IMR-90 (cell line): ENCODE measurements around the gene TMEM63C. TPM values are rescaled to one million over a fixed set of nuclear protein-coding genes. Genes with fewer than 3 reads are reported as not detected.

Experiments
- ATAC-seq: fragments of 200-7000 bp; cut with Tn5 transposase; 2 replicates; pipeline ENCODE4 v1.9.1; 2020; ENCODE audit warnings: low read depth, mild to moderate bottlenecking, moderate library complexity
- BruUV-seq: library from RNA; stranded (reverse); fragments of 400-500 nt; replicated peaks from 2 replicates; lab custom pipeline; 2021; lab: Mats Ljungman, UMichigan
- CTCF ChIA-PET: fragments of 300-600 bp; formaldehyde crosslinking; extraction: SDS; loops from one replicate; lab custom pipeline; 2021; ENCODE audit warnings: antibody characterized with exemption; lab: Yijun Ruan, JAX
- POLR2A ChIA-PET: fragments of 300-600 bp; sonication (Branson Sonifier 250); formaldehyde crosslinking; loops from one replicate; lab custom pipeline; 2022; ENCODE audit warnings: antibody characterized with exemption; ENCODE audit not compliant: unreplicated experiment; lab: Charles Lee
- DNase-seq: peaks from one replicate; pipeline ENCODE4 v3.0.0; 2013
- H2AFZ ChIP-seq: replicated peaks from 2 replicates; pipeline ENCODE3; 2013; ENCODE audit warnings: low read length, mild to moderate bottlenecking; ENCODE audit not compliant: poor library complexity
- H2AK5ac ChIP-seq: 2 replicates; pipeline ENCODE4 v1.6.1; 2013; ENCODE audit warnings: low read depth, low read length, inconsistent platforms
- H2AK9ac ChIP-seq: replicated peaks from 2 replicates; pipeline ENCODE3; 2013; ENCODE audit warnings: mild to moderate bottlenecking, low read depth, low read length, moderate library complexity; ENCODE audit not compliant: poor library complexity
- H2BK120ac ChIP-seq: 2 replicates; pipeline ENCODE4 v1.6.1; 2013; ENCODE audit warnings: low read depth, low read length, inconsistent platforms
- H2BK15ac ChIP-seq: 3 replicates; pipeline ENCODE4 v1.6.1; 2013; ENCODE audit warnings: low read depth, low read length, inconsistent platforms
- H2BK20ac ChIP-seq: 2 replicates; pipeline ENCODE4 v1.6.1; 2013; ENCODE audit warnings: low read depth, mild to moderate bottlenecking, inconsistent platforms, low read length, moderate library complexity
- H2BK5ac ChIP-seq: 2 replicates; pipeline ENCODE4 v1.6.1; 2013; ENCODE audit warnings: mild to moderate bottlenecking, low read depth, low read length, inconsistent platforms; ENCODE audit not compliant: poor library complexity, severe bottlenecking
- H3K14ac ChIP-seq: replicated peaks from 2 replicates; pipeline ENCODE4 v1.6.1; 2013; ENCODE audit warnings: low read depth, low read length, inconsistent platforms
- H3K18ac ChIP-seq: 2 replicates; pipeline ENCODE4 v1.6.1; 2013; ENCODE audit warnings: low read depth, low read length, control low read depth
- H3K23ac ChIP-seq: 2 replicates; pipeline ENCODE4 v1.6.1; 2013; ENCODE audit warnings: low read depth, low read length, inconsistent platforms
- H3K27ac ChIP-seq: 2 replicates; pipeline ENCODE4 v1.5.1; 2013; ENCODE audit warnings: mild to moderate bottlenecking, control low read depth, low read length; ENCODE audit not compliant: insufficient read depth
- H3K27me3 ChIP-seq: 2 replicates; pipeline ENCODE4 v1.6.1; 2013; ENCODE audit warnings: low read length; ENCODE audit not compliant: control insufficient read depth, insufficient read depth
- H3K36me3 ChIP-seq: 2 replicates; pipeline ENCODE4 v1.6.1; 2013; ENCODE audit warnings: low read length, mixed read lengths; ENCODE audit not compliant: control insufficient read depth, insufficient read depth
- H3K4ac ChIP-seq: 2 replicates; pipeline ENCODE4 v1.6.1; 2013; ENCODE audit warnings: low read depth, low read length, inconsistent platforms
- H3K4me1 ChIP-seq: 2 replicates; pipeline ENCODE4 v1.6.1; 2013; ENCODE audit warnings: low read length, mixed read lengths; ENCODE audit not compliant: control insufficient read depth, insufficient read depth
- H3K4me2 ChIP-seq: 2 replicates; pipeline ENCODE4 v1.6.1; 2013; ENCODE audit warnings: low read depth, mild to moderate bottlenecking, control low read depth, low read length, moderate library complexity
- H3K4me3 ChIP-seq: 2 replicates; pipeline ENCODE4 v1.5.1; 2013; ENCODE audit warnings: low read depth, mild to moderate bottlenecking, control low read depth, low read length, moderate library complexity; ENCODE audit not compliant: insufficient read depth
- H3K56ac ChIP-seq: 2 replicates; pipeline ENCODE4 v1.6.1; 2013; ENCODE audit warnings: low read length, inconsistent platforms; ENCODE audit not compliant: insufficient read depth; ENCODE audit errors: extremely low read depth
- H3K79me1 ChIP-seq, 2 experiments: 2 replicates each; pipeline ENCODE4 v1.6.1; 2013; ENCODE audit warnings: low read length in 2 of 2, inconsistent platforms in 1 of 2, low read depth in 1 of 2
- H3K9ac ChIP-seq: 2 replicates; pipeline ENCODE4 v1.6.1; 2013; ENCODE audit warnings: low read depth, low read length, control low read depth
- H3K9me1 ChIP-seq: 2 replicates; pipeline ENCODE4 v1.6.1; 2013; ENCODE audit warnings: low read length, inconsistent platforms; ENCODE audit not compliant: insufficient read depth
- H3K9me3 ChIP-seq: 2 replicates; pipeline ENCODE4 v1.6.1; 2013; ENCODE audit warnings: low read length; ENCODE audit not compliant: control insufficient read depth, insufficient read depth
- H4K20me1 ChIP-seq: 2 replicates; pipeline ENCODE4 v1.6.1; 2013; ENCODE audit warnings: low read length, inconsistent platforms; ENCODE audit not compliant: insufficient read depth
- H4K5ac ChIP-seq: 2 replicates; pipeline ENCODE4 v1.6.1; 2013; ENCODE audit warnings: mild to moderate bottlenecking, low read depth, low read length, control low read depth
- H4K8ac ChIP-seq, 2 experiments: 2 replicates each; pipeline ENCODE4 v1.6.1; 2013; ENCODE audit warnings: low read depth in 2 of 2, low read length in 2 of 2, control low read depth in 1 of 2, inconsistent platforms in 1 of 2
- H4K91ac ChIP-seq: 2 replicates; pipeline ENCODE4 v1.6.1; 2013; ENCODE audit warnings: low read depth, low read length, inconsistent platforms; ENCODE audit not compliant: insufficient read depth
- BHLHE40 ChIP-seq: fragments of 150-350 bp; IDR thresholded peaks from 2 replicates; pipeline ENCODE4 v1.6.1; 2016; ENCODE audit warnings: mild to moderate bottlenecking, low read depth, low read length
- CHD1 ChIP-seq: IDR thresholded peaks from 2 replicates; pipeline ENCODE4 v1.6.1; 2012; ENCODE audit warnings: low read depth, low read length, improper control_type of control experiment
- FOS ChIP-seq: fragments of 150-350 bp; IDR thresholded peaks from 2 replicates; pipeline ENCODE4 v1.6.1; 2016; ENCODE audit warnings: low read depth, low read length
- MAZ ChIP-seq: IDR thresholded peaks from 2 replicates; pipeline ENCODE4 v1.6.1; 2012; ENCODE audit warnings: low read depth, mild to moderate bottlenecking, low read length, improper control_type of control experiment, moderate library complexity, borderline replicate concordance
- MXI1 ChIP-seq: IDR thresholded peaks from 2 replicates; pipeline ENCODE4 v1.6.1; 2012; ENCODE audit warnings: low read depth, mild to moderate bottlenecking, low read length, moderate library complexity, borderline replicate concordance
- NFE2L2 ChIP-seq: fragments of 150-350 bp; IDR thresholded peaks from 2 replicates; pipeline ENCODE4 v1.6.1; 2016; ENCODE audit warnings: low read depth, mild to moderate bottlenecking, low read length
- POLR2A ChIP-seq: IDR thresholded peaks from 2 replicates; pipeline ENCODE4 v1.6.1; 2012; ENCODE audit warnings: mild to moderate bottlenecking, low read depth, low read length
- RAD21 ChIP-seq: IDR thresholded peaks from 2 replicates; pipeline ENCODE4 v1.6.1; 2012; ENCODE audit warnings: low read length, improper control_type of control experiment
- RFX5 ChIP-seq: IDR thresholded peaks from 2 replicates; pipeline ENCODE4 v1.8.0; 2012; ENCODE audit warnings: low read depth, mild to moderate bottlenecking, low read length, moderate library complexity
- WGBS, 2 experiments: methylation state at CpG; one replicate each; pipeline versions ENCODE4 v1.1.5 to v1.1.7; 2013; ENCODE audit warnings: missing lambda C conversion rate in 2 of 2; ENCODE audit not compliant: insufficient read length in 1 of 2; ENCODE audit errors: extremely low coverage in 2 of 2; 5-methylcytosine and 5-hydroxymethylcytosine counted together
- dilution Hi-C: fragments of 300-500 bp; cut with HindIII; formaldehyde crosslinking; loops from one replicate; pipeline ENCODE4 v1.14.3; 2018; ENCODE audit warnings: low sequenced_read_pairs; ENCODE audit not compliant: unreplicated experiment
- in situ Hi-C: fragments of 300-500 bp; cut with MboI; formaldehyde crosslinking; loops from 3 replicates; pipeline ENCODE4 v1.14.3; 2019; ENCODE audit warnings: low sequenced_read_pairs, inconsistent platforms, mixed read lengths
- intact Hi-C: fragments of 100-400 bp; cut with micrococcal nuclease; formaldehyde crosslinking; loops from 2 replicates; pipeline ENCODE4 v1.10.0; 2022
- polyA plus RNA-seq, 3 experiments: library from polyadenylated mRNA; depleted of rRNA; stranded (reverse); fragments of >200 nt; gene quantifications; 2 replicates each; pipeline ENCODE4 v1.2.3, GENCODE V29; 2012; ENCODE audit warnings: low replicate concordance in 1 of 3
- total RNA-seq: library from RNA; depleted of rRNA; stranded (reverse); fragments of >200 nt; gene quantifications from 2 replicates; pipeline ENCODE4 v1.2.3, GENCODE V29; 2012
- TF ChIP-seq, protein P1 (sequence below): fragments of 150-350 bp; IDR thresholded peaks from 2 replicates; pipeline ENCODE4 v1.6.1; 2016; ENCODE audit warnings: low read depth, mild to moderate bottlenecking, low read length, moderate library complexity, borderline replicate concordance
- TF ChIP-seq, protein P2 (sequence below): fragments of 150-350 bp; IDR thresholded peaks from 2 replicates; pipeline ENCODE4 v1.6.1; 2017; ENCODE audit warnings: mild to moderate bottlenecking, antibody characterized with exemption, low read length, low read depth
- TF ChIP-seq, protein P3 (sequence below): conservative IDR thresholded peaks from 2 replicates; pipeline ENCODE4 v1.5.1; 2012; ENCODE audit warnings: mild to moderate bottlenecking, low read depth, low read length, improper control_type of control experiment

TMEM63C gene
- total and polyA plus RNA-seq, 2 of the 4 experiments (the other 2 are of a cell fraction) = under 0.01 TPM; not detected in 1

DNA sequence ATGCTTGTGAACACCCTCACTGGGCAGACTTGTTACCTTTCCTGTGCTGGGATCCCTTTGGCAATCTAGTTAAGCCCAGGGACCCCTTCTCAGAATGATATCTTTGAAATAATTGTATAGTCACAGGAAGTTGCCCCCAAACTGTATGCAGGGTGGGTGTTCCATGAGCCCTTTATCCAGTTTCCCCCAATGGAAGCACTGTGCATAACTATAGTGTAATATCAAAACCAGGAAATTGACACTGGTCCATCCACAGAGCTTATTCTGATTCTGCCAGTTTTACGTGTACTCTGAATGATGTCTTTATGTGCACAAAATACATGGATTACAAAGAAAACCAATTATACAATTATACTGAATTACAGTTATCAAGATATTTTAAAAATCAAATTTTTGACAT is 65.2 kb downstream of the TMEM63C start:
- no CpG with 5 or more reads among the region's 1 CpG for WGBS, 2 experiments
- H3K9me3 ChIP-seq = no peaks in the 10 kb centered on the region
- ChIA-PET CTCF (interaction anchor here (0.6 to 0.7 kb wide), 2 partner anchors 13 to 436 kb away, joined by 3 to 6 read pairs; no protein-coding TSS in a partner anchor), POLR2A (no interaction called here)
- no peak overlapping the region for H4K91ac ChIP-seq
- no peak overlapping the region for H3K9ac ChIP-seq
- DNase-seq (no peak), ATAC-seq (no peak)
- H3K27me3 ChIP-seq = no peaks in the 10 kb centered on the region; the same call in 1 of the 2 replicates
- H3K4ac ChIP-seq = no peak overlapping the region
- in situ Hi-C loops (no loop called here), intact Hi-C loops (no loop called here), dilution Hi-C loops (no loop called here)
- no peak for TF ChIP-seq NFE2L2
- TF ChIP-seq MAZ = no peak
- TF ChIP-seq POLR2A = no peak
- TF ChIP-seq, protein P1, sequence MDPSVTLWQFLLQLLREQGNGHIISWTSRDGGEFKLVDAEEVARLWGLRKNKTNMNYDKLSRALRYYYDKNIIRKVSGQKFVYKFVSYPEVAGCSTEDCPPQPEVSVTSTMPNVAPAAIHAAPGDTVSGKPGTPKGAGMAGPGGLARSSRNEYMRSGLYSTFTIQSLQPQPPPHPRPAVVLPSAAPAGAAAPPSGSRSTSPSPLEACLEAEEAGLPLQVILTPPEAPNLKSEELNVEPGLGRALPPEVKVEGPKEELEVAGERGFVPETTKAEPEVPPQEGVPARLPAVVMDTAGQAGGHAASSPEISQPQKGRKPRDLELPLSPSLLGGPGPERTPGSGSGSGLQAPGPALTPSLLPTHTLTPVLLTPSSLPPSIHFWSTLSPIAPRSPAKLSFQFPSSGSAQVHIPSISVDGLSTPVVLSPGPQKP = no peak
- TF ChIP-seq RFX5 = no peak
- TF ChIP-seq, protein P2, sequence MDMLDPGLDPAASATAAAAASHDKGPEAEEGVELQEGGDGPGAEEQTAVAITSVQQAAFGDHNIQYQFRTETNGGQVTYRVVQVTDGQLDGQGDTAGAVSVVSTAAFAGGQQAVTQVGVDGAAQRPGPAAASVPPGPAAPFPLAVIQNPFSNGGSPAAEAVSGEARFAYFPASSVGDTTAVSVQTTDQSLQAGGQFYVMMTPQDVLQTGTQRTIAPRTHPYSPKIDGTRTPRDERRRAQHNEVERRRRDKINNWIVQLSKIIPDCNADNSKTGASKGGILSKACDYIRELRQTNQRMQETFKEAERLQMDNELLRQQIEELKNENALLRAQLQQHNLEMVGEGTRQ = no peak
- no peak for TF ChIP-seq FOS
- no peak for TF ChIP-seq RAD21
- no peak for TF ChIP-seq MXI1
- no peak for TF ChIP-seq CHD1
- TF ChIP-seq BHLHE40 = no peak
- TF ChIP-seq, protein P3, sequence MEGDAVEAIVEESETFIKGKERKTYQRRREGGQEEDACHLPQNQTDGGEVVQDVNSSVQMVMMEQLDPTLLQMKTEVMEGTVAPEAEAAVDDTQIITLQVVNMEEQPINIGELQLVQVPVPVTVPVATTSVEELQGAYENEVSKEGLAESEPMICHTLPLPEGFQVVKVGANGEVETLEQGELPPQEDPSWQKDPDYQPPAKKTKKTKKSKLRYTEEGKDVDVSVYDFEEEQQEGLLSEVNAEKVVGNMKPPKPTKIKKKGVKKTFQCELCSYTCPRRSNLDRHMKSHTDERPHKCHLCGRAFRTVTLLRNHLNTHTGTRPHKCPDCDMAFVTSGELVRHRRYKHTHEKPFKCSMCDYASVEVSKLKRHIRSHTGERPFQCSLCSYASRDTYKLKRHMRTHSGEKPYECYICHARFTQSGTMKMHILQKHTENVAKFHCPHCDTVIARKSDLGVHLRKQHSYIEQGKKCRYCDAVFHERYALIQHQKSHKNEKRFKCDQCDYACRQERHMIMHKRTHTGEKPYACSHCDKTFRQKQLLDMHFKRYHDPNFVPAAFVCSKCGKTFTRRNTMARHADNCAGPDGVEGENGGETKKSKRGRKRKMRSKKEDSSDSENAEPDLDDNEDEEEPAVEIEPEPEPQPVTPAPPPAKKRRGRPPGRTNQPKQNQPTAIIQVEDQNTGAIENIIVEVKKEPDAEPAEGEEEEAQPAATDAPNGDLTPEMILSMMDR = no peak
- H3K23ac ChIP-seq = no peak overlapping the region
- no peak overlapping the region for H2AK9ac ChIP-seq
- no peak overlapping the region for H2AFZ ChIP-seq
- H4K5ac ChIP-seq = no peak overlapping the region
- no peak overlapping the region for H2BK120ac ChIP-seq
- no TSS peak for BruUV-seq
- H3K27ac ChIP-seq = no peak overlapping the region
- H2BK5ac ChIP-seq = no peak overlapping the region
- no peak overlapping the region for H4K8ac ChIP-seq
- H3K79me1 ChIP-seq = no peaks in the 10 kb centered on the region
- no peak overlapping the region for H3K14ac ChIP-seq
- H2BK20ac ChIP-seq = no peak overlapping the region
- no peak overlapping the region for H3K4me3 ChIP-seq
- H3K18ac ChIP-seq = no peak overlapping the region
- H4K20me1 ChIP-seq = no peaks in the 10 kb centered on the region
- H3K36me3 ChIP-seq = no peaks in the 10 kb centered on the region
- no peak overlapping the region for H2BK15ac ChIP-seq
- H3K56ac ChIP-seq = no peak overlapping the region
- H3K9me1 ChIP-seq = peaks cover 3% of the 10 kb centered on the region; the same call in 1 of the 2 replicates
- H2AK5ac ChIP-seq = no peak overlapping the region
- H3K4me1 ChIP-seq = no peaks in the 10 kb centered on the region
- no peak overlapping the region for H3K4me2 ChIP-seq
